Keratinocyte (primary cell): ENCODE measurements around the gene PLXDC1.

Experiments
- CTCF ChIP-seq, 3 experiments: IDR thresholded peaks in 1 of 3; conservative IDR thresholded peaks in 1 of 3; optimal IDR thresholded peaks in 1 of 3; 2 replicates in 2 of 3; 3 replicates in 1 of 3; pipeline versions ENCODE3 to v1.5.1; 2011; ENCODE audit warnings: low read length in 3 of 3, mild to moderate bottlenecking in 3 of 3, moderate library complexity in 2 of 3, control low read depth in 1 of 3, inconsistent platforms in 1 of 3; ENCODE audit not compliant: insufficient read depth in 2 of 3; ENCODE audit errors: extremely low read depth in 1 of 3
- EZH2 ChIP-seq: IDR thresholded peaks from one replicate; pipeline ENCODE4 v1.6.1; 2012; ENCODE audit warnings: inconsistent platforms, mild to moderate bottlenecking, low read length, moderate library complexity

- TF ChIP-seq EZH2: no peak
- TF ChIP-seq CTCF (optimal IDR thresholded peaks at IDR 0.05 in 1 of 3, IDR thresholded peaks at IDR 0.05 in 1 of 3, conservative IDR thresholded peaks at IDR 0.05 in 1 of 3; ENCODE audit: extremely low read depth in 1 of 3, insufficient read depth in 2 of 3, low read length in 3 of 3): no peak
Measured at GRCh38 chr17:39099663-39100286, 51.7 kb downstream of the PLXDC1 start.
